GM12891 (cell line): ENCODE data around the gene TRIM3.

Experiments
- POLR2A ChIP-seq: IDR thresholded peaks from 2 replicates; pipeline ENCODE4 v1.6.1; 2011; ENCODE audit warnings: low read depth, low read length, control low read depth
- POLR2AphosphoS5 ChIP-seq: IDR thresholded peaks from 2 replicates; pipeline ENCODE4 v1.6.1; 2011; ENCODE audit warnings: low read depth, low read length, control low read depth
- SPI1 ChIP-seq: IDR thresholded peaks from 2 replicates; pipeline ENCODE4 v1.6.1; 2011; ENCODE audit warnings: low read depth, low read length, control low read depth
- TAF1 ChIP-seq: IDR thresholded peaks from 2 replicates; pipeline ENCODE4 v1.6.1; 2011; ENCODE audit warnings: low read depth, low read length, control low read depth

GRCh38 chr11:6498121-6498520 is 24.4 kb upstream of the TRIM3 start:
- TF ChIP-seq TAF1: no peak
- TF ChIP-seq POLR2A: no peak
- TF ChIP-seq POLR2AphosphoS5: no peak
- TF ChIP-seq SPI1: no peak
